GM21737 (cell line): ENCODE results near the gene TRAF4.
A peak's percentile ranks its signal among the peaks of the same experiment; 100 is the strongest.
"Not testable (repeated sequence)": the region's sequence is repeated elsewhere in the genome, so short reads cannot be mapped to it uniquely, and the experiment has no call there.

ENCODE experiments used
- ATAC-seq: cut with Tn5 transposase; IDR thresholded peaks from one replicate; pipeline ENCODE4 v1.9.1; 2021; ENCODE audit warnings: mild to moderate bottlenecking, moderate library complexity; ENCODE audit not compliant: unreplicated experiment

Gene TRAF4

GRCh38 chr17:28714281-28714680, 29.5 kb upstream of the TRAF4 start:
- no peak for ATAC-seq

- ATAC-seq: no peak
These were observed 28.6 kb upstream of the TRAF4 start for GRCh38 chr17:28715217-28715616.

- no peak for ATAC-seq
These were observed 26.9 kb upstream of the TRAF4 start for GRCh38 chr17:28716740-28717577.

GRCh38 chr17:28717578-28718332, 26.1 kb upstream of the TRAF4 start, which contains the start of gene RAB34:
Gene RAB34, minus strand, starts transcription at chr17:28717868. Its CDS starts 602 bp downstream, at chr17:28717266.
- ATAC-seq: no peak

GRCh38 chr17:28718333-28719020, 25.3 kb upstream of the TRAF4 start:
- no peak for ATAC-seq

- no peak for ATAC-seq
These were observed 24.8 kb upstream of the TRAF4 start for GRCh38 chr17:28719021-28719433.

- ATAC-seq: no peak
These were observed 23.4 kb upstream of the TRAF4 start for GRCh38 chr17:28720247-28720996.

- not testable (repeated sequence) for ATAC-seq
These were observed 22.8 kb upstream of the TRAF4 start for GRCh38 chr17:28720997-28721329.

GRCh38 chr17:28722417-28723158, 21.2 kb upstream of the TRAF4 start:
- no peak for ATAC-seq

GRCh38 chr17:28723159-28723835, 20.5 kb upstream of the TRAF4 start:
- ATAC-seq: no peak

- not testable (repeated sequence) for ATAC-seq
These were observed 19.8 kb upstream of the TRAF4 start for GRCh38 chr17:28723836-28724499.

- ATAC-seq: no peak
These were observed 19.2 kb upstream of the TRAF4 start for GRCh38 chr17:28724500-28725165.

GRCh38 chr17:28725166-28725659, 18.6 kb upstream of the TRAF4 start:
- ATAC-seq: no peak

- ATAC-seq: no peak
These were observed 18.1 kb upstream of the TRAF4 start for GRCh38 chr17:28725660-28726225.

- no peak for ATAC-seq
These were observed 17.6 kb upstream of the TRAF4 start, which contains the start of gene TLCD1 for GRCh38 chr17:28726226-28726626. Gene TLCD1, minus strand, starts transcription at chr17:28726233. Its CDS starts 136 bp downstream, at chr17:28726097.

GRCh38 chr17:28726627-28727491, 17.0 kb upstream of the TRAF4 start:
- peak; percentile 36 for ATAC-seq
